Sigmoid colon (tissue), 4 donors: Measurements from ENCODE around the gene GRIK3.

Source experiments
- POLR2AphosphoS5 ChIP-seq, 4 donors: sonication (generic); formaldehyde crosslinking; IDR thresholded peaks; one replicate each; pipeline ENCODE4 v1.6.1; 2017; ENCODE audit warnings: antibody characterized with exemption in 4 of 4
- TF ChIP-seq, protein P1 (sequence below), 4 experiments: fragments of 450-650 bp in 3 of 4; fragments of 200-600 bp in 1 of 4; IDR thresholded peaks; one replicate each; pipeline ENCODE4 v1.5.1; 2016 to 2019; ENCODE audit warnings: antibody characterized with exemption in 4 of 4, mild to moderate bottlenecking in 3 of 4, moderate library complexity in 2 of 4

DNA sequence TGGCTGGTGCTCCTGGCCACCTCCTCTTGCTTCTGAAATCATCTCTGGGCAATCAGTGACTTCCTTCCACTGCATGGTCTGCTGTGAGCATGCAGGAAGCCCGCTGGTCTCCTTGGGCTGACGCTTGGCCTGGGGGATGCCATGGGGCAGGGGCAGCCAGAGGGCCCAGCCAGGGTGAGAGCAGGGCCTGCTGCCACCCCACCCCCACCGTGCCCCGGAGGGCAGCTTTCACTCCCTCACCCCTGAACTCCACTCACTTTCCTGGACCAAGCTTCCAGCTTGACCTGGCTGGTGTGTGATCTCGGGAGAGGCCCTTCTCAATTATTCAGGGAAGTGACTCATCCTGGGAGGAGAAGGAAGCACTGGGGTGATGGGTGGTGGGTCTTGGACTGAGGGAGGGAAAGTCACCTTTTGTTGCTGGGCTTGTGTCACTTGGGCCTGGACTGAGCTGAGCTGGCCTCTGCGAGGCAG lies 281.4 kb downstream of the GRIK3 start:
- TF ChIP-seq, protein P1, sequence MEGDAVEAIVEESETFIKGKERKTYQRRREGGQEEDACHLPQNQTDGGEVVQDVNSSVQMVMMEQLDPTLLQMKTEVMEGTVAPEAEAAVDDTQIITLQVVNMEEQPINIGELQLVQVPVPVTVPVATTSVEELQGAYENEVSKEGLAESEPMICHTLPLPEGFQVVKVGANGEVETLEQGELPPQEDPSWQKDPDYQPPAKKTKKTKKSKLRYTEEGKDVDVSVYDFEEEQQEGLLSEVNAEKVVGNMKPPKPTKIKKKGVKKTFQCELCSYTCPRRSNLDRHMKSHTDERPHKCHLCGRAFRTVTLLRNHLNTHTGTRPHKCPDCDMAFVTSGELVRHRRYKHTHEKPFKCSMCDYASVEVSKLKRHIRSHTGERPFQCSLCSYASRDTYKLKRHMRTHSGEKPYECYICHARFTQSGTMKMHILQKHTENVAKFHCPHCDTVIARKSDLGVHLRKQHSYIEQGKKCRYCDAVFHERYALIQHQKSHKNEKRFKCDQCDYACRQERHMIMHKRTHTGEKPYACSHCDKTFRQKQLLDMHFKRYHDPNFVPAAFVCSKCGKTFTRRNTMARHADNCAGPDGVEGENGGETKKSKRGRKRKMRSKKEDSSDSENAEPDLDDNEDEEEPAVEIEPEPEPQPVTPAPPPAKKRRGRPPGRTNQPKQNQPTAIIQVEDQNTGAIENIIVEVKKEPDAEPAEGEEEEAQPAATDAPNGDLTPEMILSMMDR (IDR thresholded peaks at IDR 0.05): no peak
- no peak for TF ChIP-seq POLR2AphosphoS5 (IDR thresholded peaks at IDR 0.05)
